Measurements from ENCODE around the gene RAB36.
A peak's percentile ranks its signal among the peaks of the same experiment; 100 is the strongest.

Gene RAB36

DNA sequence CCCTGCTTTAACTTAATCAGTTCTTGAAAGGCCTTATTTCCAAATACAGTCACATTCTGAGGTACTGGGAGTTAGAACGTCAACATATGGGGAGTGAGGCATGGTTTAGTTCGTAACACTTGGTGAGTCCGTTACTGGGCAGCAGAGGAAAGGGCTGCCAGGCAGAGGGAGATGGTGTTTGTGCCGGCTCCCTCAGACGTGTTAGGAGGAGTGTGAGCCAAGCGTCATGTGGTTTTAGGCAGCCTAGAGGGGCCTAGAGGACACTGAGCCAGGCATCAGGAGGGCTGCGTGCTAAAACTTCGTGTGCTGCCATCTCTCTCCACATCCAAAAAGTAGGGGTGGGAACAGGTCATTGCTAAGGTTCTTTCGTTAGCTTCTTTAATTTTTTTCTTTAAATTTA is 45.2 kb downstream of the RAB36 start:
- TF ChIP-seq ZFX (IDR thresholded peaks at IDR 0.05; ENCODE audit: borderline replicate concordance) = no peak
- TF ChIP-seq, protein P1, sequence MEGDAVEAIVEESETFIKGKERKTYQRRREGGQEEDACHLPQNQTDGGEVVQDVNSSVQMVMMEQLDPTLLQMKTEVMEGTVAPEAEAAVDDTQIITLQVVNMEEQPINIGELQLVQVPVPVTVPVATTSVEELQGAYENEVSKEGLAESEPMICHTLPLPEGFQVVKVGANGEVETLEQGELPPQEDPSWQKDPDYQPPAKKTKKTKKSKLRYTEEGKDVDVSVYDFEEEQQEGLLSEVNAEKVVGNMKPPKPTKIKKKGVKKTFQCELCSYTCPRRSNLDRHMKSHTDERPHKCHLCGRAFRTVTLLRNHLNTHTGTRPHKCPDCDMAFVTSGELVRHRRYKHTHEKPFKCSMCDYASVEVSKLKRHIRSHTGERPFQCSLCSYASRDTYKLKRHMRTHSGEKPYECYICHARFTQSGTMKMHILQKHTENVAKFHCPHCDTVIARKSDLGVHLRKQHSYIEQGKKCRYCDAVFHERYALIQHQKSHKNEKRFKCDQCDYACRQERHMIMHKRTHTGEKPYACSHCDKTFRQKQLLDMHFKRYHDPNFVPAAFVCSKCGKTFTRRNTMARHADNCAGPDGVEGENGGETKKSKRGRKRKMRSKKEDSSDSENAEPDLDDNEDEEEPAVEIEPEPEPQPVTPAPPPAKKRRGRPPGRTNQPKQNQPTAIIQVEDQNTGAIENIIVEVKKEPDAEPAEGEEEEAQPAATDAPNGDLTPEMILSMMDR (IDR thresholded peaks at IDR 0.05) = no peak
- H3K27ac ChIP-seq = no peak overlapping the region

DNA sequence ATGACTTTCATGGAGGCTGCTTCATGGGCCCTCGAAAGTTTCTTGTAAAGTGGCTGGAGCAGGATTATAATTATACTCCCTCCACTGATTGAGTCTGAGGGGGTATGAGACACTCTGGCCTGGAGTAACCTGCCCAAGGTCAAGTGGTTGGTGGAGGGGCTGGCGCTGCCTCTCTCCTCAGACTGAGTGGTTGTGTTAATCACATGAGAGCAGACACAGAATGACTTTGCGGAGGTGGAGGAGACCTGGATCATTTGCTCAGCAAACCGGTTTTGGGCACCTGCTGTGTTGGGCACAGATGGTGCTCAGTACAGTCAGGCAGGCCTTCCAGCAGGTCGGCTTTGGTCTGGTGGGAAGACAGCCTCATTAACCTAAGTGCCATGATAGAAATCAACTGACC is 46.9 kb downstream of the RAB36 start:
- peak overlapping the region; percentile 41; the same call in 1 of the 2 replicates for H3K27ac ChIP-seq
- TF ChIP-seq, protein P1 (IDR thresholded peaks at IDR 0.05) = no peak
- TF ChIP-seq ZFX (IDR thresholded peaks at IDR 0.05; ENCODE audit: borderline replicate concordance) = no peak

DNA sequence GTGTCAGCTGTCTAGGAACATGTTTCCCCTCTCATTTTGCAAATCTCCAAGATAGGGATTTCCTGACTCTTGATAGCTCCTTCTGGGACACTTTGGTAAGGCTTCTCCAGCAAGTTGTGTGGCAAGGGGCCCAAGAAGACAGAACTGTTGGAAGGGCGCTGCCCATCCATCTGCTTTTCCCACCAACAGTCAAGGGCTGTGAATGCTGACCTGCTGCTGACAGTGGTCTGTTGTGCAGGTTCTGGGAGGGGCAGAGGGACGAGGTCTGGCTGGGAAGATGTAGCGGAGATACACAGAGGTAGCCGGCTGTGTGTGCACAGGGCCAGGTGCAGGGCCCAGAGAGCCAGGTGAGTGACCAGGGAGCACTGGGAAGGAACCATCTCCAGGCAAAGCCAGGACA is 47.3 kb downstream of the RAB36 start:
- TF ChIP-seq, protein P1 (IDR thresholded peaks at IDR 0.05) = no peak
- TF ChIP-seq ZFX (IDR thresholded peaks at IDR 0.05; ENCODE audit: borderline replicate concordance) = no peak
- H3K27ac ChIP-seq = peak overlapping the region; percentile 41; the same call in 1 of the 2 replicates

DNA sequence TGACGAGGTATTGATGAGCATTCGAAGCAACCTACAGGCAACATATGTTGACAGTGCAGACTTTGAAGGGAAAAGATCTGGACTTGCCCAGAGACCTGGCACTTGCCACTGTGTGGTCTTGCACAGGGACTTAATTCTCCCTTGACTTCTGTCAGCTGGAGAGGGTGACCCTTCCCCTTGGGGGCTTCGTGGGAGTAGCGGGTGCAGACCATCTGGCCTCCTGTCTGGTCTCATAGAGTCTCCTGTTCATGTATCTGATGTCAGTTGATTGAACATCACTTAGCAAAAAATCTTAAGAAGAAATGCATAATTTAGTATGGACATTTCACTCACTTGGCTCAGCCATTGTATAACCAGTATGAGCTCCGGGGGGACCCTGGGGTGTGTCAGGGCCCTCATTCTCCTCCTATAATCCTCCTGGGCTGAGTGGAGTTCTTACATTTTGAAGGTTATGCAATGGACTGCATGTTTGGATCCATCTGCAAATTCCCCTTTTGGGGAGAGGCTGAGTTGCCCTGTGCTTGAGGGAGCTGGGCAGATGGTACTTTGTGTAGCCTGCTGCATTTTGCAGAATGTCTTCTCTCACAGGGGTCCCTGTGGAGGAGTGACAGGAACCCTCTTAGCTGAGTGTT is 48.0 kb downstream of the RAB36 start:
- no peak for TF ChIP-seq ZFX (IDR thresholded peaks at IDR 0.05; ENCODE audit: borderline replicate concordance)
- TF ChIP-seq, protein P1 (IDR thresholded peaks at IDR 0.05) = no peak
- no peak overlapping the region for H3K27ac ChIP-seq

DNA sequence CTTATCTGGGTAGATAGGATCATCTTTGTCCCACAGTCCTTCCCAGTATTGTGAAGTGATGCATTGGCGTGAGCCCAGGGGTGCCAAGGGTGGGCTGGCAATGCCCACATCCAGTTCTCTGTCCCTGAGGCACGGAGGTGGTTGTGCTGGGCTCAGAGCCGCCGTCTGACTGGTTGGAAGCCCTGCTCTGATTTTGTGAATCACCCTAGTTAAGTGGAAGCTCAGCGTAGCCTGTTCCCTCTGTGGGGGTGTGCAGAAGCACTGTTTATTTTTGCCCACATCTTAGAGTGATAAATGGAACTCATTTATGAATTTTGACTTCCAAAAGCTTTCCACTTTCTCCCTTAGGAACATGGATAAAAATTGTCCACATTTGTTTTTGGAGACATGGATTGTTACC is 48.6 kb downstream of the RAB36 start:
- TF ChIP-seq ZFX (IDR thresholded peaks at IDR 0.05; ENCODE audit: borderline replicate concordance) = no peak
- TF ChIP-seq, protein P1 (IDR thresholded peaks at IDR 0.05) = no peak

DNA sequence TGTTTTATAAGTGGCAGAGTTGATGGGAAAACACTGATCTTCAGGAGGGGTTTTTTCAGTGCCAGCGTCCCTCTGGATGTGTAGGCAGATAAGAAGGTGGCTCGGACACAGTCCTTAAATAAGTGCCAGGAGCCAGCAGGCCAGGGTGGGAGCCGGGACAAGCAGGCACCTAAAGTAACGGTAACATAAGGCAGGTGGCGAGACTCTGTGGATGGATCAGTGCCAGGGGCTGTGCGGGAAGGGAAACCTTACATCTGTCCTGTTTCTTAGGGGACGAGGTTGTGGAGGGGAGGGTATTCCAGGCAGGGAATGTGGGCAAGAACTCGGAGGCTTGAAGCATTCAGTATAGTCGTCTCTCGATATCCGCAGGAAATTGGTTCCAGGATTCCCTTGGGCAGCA is 50.9 kb downstream of the RAB36 start:
- H3K27ac ChIP-seq = no peak overlapping the region

More for the DNA sequence above, 48.6 kb downstream of the RAB36 start:
- H3K27ac ChIP-seq = no peak overlapping the region

DNA sequence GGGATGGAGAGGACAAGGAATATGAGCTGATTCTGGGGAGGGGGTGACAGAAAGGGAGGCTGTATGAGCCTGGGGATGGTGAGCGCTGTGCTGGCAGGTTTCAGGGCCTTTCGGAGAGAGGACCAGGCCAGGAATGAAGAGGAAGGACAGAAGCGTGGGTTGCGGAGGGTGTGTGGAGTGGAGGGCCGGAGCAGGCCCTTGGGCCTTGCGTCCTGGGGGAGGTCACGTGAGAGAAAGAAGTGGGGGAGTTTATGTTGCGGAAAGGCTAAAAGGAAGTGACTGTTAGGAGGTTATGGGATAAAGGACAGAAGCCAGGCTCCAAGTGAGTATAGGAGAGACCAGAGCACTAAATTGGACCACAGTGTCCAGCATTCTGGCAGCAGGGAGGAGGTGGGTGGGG is 52.6 kb downstream of the RAB36 start:
- H3K27ac ChIP-seq = no peak overlapping the region
- TF ChIP-seq, protein P1 (IDR thresholded peaks at IDR 0.05) = no peak
- TF ChIP-seq ZFX (IDR thresholded peaks at IDR 0.05; ENCODE audit: borderline replicate concordance) = no peak

More for the DNA sequence above, 50.9 kb downstream of the RAB36 start:
- no peak for TF ChIP-seq ZFX (IDR thresholded peaks at IDR 0.05; ENCODE audit: borderline replicate concordance)
- TF ChIP-seq, protein P1 (IDR thresholded peaks at IDR 0.05) = no peak
